ENCODE measurements around the gene CPHXL. TPM values are rescaled to one million over a fixed set of nuclear protein-coding genes. Genes with fewer than 3 reads are reported as not detected.

CPHXL gene
- total RNA-seq: not detected

DNA sequence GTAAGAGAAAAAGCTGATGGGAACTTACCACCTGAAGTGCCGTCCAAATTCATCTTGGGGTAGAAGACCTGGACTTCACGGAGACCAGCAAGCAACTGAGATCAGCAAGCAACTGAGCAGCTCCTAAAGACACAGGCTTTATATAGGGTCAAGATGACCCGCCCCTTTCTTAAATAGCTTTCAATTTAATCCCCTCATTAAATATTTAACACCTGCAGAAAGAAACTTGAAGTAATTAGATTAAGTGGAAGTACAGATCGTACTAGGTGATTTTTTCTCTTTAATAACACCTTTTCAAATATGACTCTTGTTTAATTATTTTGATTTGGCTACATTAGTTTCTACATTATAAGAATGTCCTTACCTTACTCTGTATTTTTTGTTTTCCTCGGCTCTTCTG, at the start of gene CPHXL:
Gene CPHXL, minus strand, starts transcription at position 101 of the 400 bp plus-strand sequence. Its CDS starts 48 bp downstream, at position 53.
- Mint-ChIP-seq H3K27ac (no peak within 1 kb of the TSS), H3K27me3 (no peaks in the 10 kb centered on the region), H3K4me3 (no peak within 1 kb of the TSS), H3K36me3 (ENCODE audit: low read depth) (no peaks in the 10 kb centered on the region), H3K4me1 (no peaks in the 10 kb centered on the region), H3K9me3 (no peaks in the 10 kb centered on the region)
- ATAC-seq (replicated peaks): no peak

DNA sequence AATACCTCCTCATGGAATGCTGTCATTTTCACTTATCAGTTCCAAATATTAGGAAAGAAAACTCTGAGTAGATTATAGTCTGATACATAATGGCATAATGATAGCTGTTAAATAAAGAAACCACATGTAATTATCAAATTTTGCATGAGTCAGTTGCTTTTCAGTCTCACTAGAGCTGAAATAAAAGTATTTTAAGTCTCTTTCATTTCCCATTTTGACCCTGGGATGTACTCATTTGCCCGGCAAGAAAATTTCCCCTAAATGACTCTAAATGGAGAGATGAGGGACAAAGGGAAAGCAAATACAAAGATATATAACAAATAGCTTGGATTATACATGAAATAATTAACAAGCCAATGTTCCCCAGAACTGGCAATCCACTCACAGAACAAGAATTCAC, 47.9 kb upstream of the CPHXL start:
- Mint-ChIP-seq H3K36me3 (ENCODE audit: low read depth) (no peaks in the 10 kb centered on the region), H3K27ac (no peak overlapping the region), H3K4me1 (no peaks in the 10 kb centered on the region), H3K9me3 (no peaks in the 10 kb centered on the region), H3K27me3 (peaks cover 32% of the 10 kb centered on the region), H3K4me3 (no peak overlapping the region)
- ATAC-seq (replicated peaks): no peak

- Mint-ChIP-seq H3K27ac (no peak overlapping the region), H3K9me3 (no peaks in the 10 kb centered on the region), H3K27me3 (peaks cover 13% of the 10 kb centered on the region), H3K4me3 (no peak overlapping the region), H3K4me1 (no peaks in the 10 kb centered on the region), H3K36me3 (ENCODE audit: low read depth) (no peaks in the 10 kb centered on the region)
- ATAC-seq (replicated peaks): no peak
Observed at GRCh38 chr16:75770051-75770450, 43.8 kb upstream of the CPHXL start.

DNA sequence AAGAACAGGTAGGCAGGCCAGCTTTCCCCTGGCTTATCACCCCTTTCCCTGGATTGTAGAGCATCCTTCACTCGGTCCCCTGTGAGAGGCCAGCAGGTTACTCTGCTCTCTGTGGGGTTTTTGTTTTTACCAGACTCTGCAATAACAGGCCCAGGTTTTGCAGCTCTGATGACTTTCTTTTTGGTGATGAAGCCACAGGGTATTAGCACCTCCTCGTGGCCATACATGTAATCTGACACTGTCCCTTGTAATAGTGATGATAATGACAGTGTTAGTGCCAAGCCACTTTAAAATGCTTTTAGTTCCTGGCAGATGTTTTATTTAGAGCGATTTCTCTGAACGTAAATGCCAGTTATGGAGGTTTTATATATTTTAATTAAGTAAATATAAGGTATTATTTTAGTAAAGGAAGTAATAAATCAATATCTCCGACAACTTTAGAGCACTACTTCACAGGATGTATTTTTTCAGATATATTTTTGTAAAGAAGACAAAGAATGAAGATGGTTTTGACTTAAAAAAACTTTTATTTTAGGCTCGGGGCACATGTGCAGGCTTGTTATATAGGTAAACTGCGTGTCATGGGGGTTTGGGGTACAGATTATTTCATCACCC, 38.0 kb upstream of the CPHXL start:
- peaks cover 3% of the 10 kb centered on the region for H3K27me3 Mint-ChIP-seq
- H3K9me3 Mint-ChIP-seq: no peaks in the 10 kb centered on the region
- H3K4me1 Mint-ChIP-seq: peaks cover 13% of the 10 kb centered on the region
- H3K36me3 Mint-ChIP-seq (ENCODE audit: low read depth): no peaks in the 10 kb centered on the region
- peak overlapping the region; percentile 17 for H3K27ac Mint-ChIP-seq
- peak; percentile 81 for ATAC-seq (replicated peaks)
- H3K4me3 Mint-ChIP-seq: no peak overlapping the region

DNA sequence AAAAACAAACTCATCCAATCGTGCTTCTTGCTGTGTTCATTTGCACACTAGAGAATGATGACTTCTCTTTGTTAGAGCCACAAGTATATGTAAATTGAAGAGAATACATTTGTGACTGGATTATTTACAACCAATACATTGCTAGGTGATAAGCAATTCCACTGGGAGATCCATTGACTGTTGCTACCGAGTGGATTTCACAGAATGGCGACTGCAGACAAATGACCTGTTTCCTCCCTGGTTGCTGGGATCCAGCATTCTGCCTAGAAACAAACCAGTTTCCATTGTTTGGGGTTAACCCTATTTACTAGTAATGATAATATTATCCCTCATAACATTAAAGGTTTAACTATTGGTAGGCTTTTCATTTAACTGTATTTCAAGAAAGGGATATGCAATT, 36.9 kb upstream of the CPHXL start:
- H3K27ac Mint-ChIP-seq: no peak overlapping the region
- no peaks in the 10 kb centered on the region for H3K36me3 Mint-ChIP-seq (ENCODE audit: low read depth)
- no peak for ATAC-seq (replicated peaks)
- peaks cover 3% of the 10 kb centered on the region for H3K27me3 Mint-ChIP-seq
- peaks cover 16% of the 10 kb centered on the region for H3K4me1 Mint-ChIP-seq
- no peaks in the 10 kb centered on the region for H3K9me3 Mint-ChIP-seq
- H3K4me3 Mint-ChIP-seq: no peak overlapping the region

GRCh38 chr16:75762746-75763145, 36.5 kb upstream of the CPHXL start:
- Mint-ChIP-seq H3K36me3 (ENCODE audit: low read depth) (no peaks in the 10 kb centered on the region), H3K4me3 (no peak overlapping the region), H3K9me3 (no peaks in the 10 kb centered on the region), H3K27me3 (peaks cover 3% of the 10 kb centered on the region), H3K27ac (no peak overlapping the region), H3K4me1 (peaks cover 17% of the 10 kb centered on the region)
- ATAC-seq (replicated peaks): no peak

DNA sequence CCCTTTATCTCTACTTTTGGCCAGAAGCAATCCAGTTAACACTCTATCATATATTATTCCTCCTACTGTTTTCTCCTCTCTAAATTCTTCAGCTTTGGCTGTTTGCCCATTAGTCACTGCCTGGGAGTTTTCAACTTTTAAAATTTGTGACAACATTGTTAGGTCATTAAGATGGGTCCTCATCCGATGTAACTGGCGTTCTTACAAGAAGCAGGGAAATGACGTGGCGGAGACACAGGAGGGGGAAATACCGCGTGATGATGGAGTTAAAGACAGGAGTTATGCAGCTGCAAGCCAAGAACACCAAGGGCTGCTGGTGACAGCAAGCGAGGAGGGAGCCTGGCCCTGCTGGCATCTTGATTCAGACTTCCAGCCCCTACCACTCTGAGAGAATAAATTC, 34.8 kb upstream of the CPHXL start:
- peaks cover 17% of the 10 kb centered on the region for H3K4me1 Mint-ChIP-seq
- H3K36me3 Mint-ChIP-seq (ENCODE audit: low read depth): no peaks in the 10 kb centered on the region
- H3K9me3 Mint-ChIP-seq: no peaks in the 10 kb centered on the region
- H3K27me3 Mint-ChIP-seq: peaks cover 3% of the 10 kb centered on the region
- H3K4me3 Mint-ChIP-seq: peak overlapping the region; percentile 71
- peak overlapping the region; percentile 89 for H3K27ac Mint-ChIP-seq
- peak; percentile 46 for ATAC-seq (replicated peaks)

DNA sequence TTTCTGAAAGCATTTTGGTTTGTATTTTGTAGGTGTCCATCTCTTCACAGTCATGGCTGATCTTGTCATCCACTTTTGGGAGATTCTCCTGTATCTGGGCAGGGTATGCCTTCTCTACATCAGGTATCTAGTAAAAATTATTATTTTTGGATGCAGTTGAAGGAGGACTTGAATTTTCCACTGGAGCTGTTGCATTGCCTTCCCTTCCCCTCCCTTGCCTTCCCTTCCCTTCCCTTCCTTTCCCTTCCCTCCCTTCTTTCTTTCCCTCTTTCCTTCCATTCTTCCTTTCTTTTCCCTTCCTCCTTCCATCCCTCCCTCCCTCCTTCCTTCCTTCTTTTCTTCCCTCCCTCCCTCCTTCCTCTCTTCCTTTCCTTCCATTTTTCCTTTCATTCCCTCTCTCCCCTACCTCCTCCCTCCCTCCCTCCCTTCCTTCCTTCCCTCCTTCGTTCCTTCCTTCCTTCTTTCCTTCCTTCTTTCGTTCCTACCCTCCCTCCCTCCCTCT, 33.8 kb upstream of the CPHXL start:
- ATAC-seq (replicated peaks): no peak
- Mint-ChIP-seq H3K27ac (peak overlapping the region; percentile 89), H3K4me1 (peaks cover 17% of the 10 kb centered on the region), H3K9me3 (no peaks in the 10 kb centered on the region), H3K36me3 (ENCODE audit: low read depth) (no peaks in the 10 kb centered on the region), H3K27me3 (peaks cover 3% of the 10 kb centered on the region), H3K4me3 (no peak overlapping the region)

DNA sequence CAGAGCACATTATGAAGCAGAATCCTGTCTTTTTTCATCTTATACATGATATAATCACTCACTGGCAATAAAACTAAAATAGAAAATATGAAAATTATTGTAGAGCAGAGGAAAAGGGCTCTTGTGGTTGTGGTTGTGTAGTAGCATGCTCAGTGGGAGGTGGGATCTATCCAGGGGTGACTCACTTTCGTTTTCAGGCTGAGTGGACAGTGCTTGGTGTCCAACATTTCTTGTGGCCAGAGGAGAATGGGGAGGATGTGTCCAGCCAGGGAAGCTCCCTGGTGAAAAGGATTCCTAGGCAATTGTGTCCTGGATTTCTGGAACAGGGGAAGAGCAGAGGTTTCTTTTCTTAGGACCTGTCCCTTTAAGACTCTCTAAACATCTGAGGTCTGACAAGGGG, 31.9 kb upstream of the CPHXL start:
- Mint-ChIP-seq H3K9me3 (no peaks in the 10 kb centered on the region), H3K36me3 (ENCODE audit: low read depth) (no peaks in the 10 kb centered on the region), H3K27me3 (peaks cover 5% of the 10 kb centered on the region), H3K4me3 (no peak overlapping the region), H3K27ac (peak overlapping the region; percentile 8), H3K4me1 (peaks cover 17% of the 10 kb centered on the region)
- ATAC-seq (replicated peaks): peak; percentile 42

GRCh38 chr16:75754141-75754540, 27.9 kb upstream of the CPHXL start:
- H3K9me3 Mint-ChIP-seq: no peaks in the 10 kb centered on the region
- H3K27ac Mint-ChIP-seq: no peak overlapping the region
- peaks cover 4% of the 10 kb centered on the region for H3K27me3 Mint-ChIP-seq
- ATAC-seq (replicated peaks): no peak
- no peak overlapping the region for H3K4me3 Mint-ChIP-seq
- H3K36me3 Mint-ChIP-seq (ENCODE audit: low read depth): no peaks in the 10 kb centered on the region
- peaks cover 5% of the 10 kb centered on the region for H3K4me1 Mint-ChIP-seq

GRCh38 chr16:75750528-75750927, 24.2 kb upstream of the CPHXL start:
- Mint-ChIP-seq H3K27me3 (peaks cover 20% of the 10 kb centered on the region), H3K36me3 (ENCODE audit: low read depth) (no peaks in the 10 kb centered on the region), H3K9me3 (no peaks in the 10 kb centered on the region), H3K4me3 (no peak overlapping the region), H3K27ac (no peak overlapping the region), H3K4me1 (no peaks in the 10 kb centered on the region)
- ATAC-seq (replicated peaks): no peak

- Mint-ChIP-seq H3K4me1 (no peaks in the 10 kb centered on the region), H3K4me3 (no peak overlapping the region), H3K27ac (no peak overlapping the region), H3K36me3 (ENCODE audit: low read depth) (no peaks in the 10 kb centered on the region), H3K9me3 (peaks cover 4% of the 10 kb centered on the region), H3K27me3 (peaks cover 24% of the 10 kb centered on the region)
- ATAC-seq (replicated peaks): no peak
Observed at GRCh38 chr16:75746359-75746758, 20.1 kb upstream of the CPHXL start.

- ATAC-seq (replicated peaks): no peak
- Mint-ChIP-seq H3K27ac (no peak overlapping the region), H3K4me3 (no peak overlapping the region)
Observed at GRCh38 chr16:75745823-75746222, 19.5 kb upstream of the CPHXL start.

DNA sequence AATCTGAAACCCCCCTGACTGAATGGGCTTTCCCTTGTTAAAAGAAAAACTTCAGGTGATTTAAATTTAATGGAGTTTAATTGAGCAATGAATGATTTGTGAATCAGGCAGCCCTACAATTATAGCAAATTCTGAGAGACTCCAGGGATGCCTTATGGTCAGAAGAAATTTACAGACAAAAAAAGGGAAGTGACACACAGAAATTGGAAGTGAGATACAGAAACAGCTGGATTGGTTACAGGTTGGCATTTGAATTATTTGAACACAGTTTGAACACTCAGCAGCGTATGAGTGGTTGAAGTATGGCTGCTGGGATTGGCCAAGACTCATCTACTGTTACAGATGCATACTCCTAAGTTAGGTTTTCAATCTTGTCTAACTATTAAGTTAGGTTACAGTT, 19.0 kb upstream of the CPHXL start:
- no peak overlapping the region for H3K27ac Mint-ChIP-seq
- H3K4me1 Mint-ChIP-seq: no peaks in the 10 kb centered on the region
- H3K27me3 Mint-ChIP-seq: peaks cover 24% of the 10 kb centered on the region
- ATAC-seq (replicated peaks): no peak
- H3K9me3 Mint-ChIP-seq: peaks cover 4% of the 10 kb centered on the region
- H3K36me3 Mint-ChIP-seq (ENCODE audit: low read depth): no peaks in the 10 kb centered on the region
- H3K4me3 Mint-ChIP-seq: no peak overlapping the region

More at GRCh38 chr16:75745823-75746222, 19.5 kb upstream of the CPHXL start:
- Mint-ChIP-seq H3K4me1 (no peaks in the 10 kb centered on the region), H3K9me3 (peaks cover 4% of the 10 kb centered on the region), H3K27me3 (peaks cover 24% of the 10 kb centered on the region), H3K36me3 (ENCODE audit: low read depth) (no peaks in the 10 kb centered on the region)

DNA sequence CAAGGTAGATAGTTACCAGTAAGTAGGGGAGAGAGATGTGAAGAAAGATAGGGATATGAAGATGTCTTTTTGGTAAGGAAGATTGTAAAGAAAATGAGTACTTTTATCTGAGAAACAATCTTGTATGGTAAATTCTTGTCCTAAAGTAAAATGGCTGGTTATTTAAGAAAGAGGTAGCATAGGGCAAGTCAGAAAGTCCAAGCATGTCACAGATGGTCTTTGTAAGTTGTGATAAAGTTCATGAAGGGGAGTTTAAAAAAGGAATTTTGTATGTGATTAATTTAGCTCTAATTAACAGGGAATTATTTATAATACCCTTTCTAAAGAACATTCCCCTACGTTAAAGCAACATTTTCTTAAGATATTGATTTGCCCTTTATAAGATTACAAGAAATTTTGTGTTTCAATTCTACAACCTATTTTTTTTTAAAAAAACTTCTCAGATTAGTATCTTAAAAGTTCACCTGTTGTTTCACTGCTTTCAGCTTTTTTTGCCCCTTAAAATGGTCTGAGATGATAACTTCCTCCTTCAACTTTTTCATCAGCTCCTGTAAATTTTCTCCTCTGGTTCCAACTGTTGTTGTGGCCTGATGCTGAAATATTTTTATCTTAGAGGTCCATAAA, 16.2 kb upstream of the CPHXL start:
- H3K27me3 Mint-ChIP-seq: peaks cover 14% of the 10 kb centered on the region
- no peaks in the 10 kb centered on the region for H3K4me1 Mint-ChIP-seq
- H3K9me3 Mint-ChIP-seq: peaks cover 4% of the 10 kb centered on the region
- H3K36me3 Mint-ChIP-seq (ENCODE audit: low read depth): no peaks in the 10 kb centered on the region
- no peak overlapping the region for H3K27ac Mint-ChIP-seq
- H3K4me3 Mint-ChIP-seq: no peak overlapping the region
- no peak for ATAC-seq (replicated peaks)

All from activated T-helper 17 cell treated with anti-CD3 and anti-CD28 coated beads, Interleukin-2, amount 50 U/mL, for 72 hours (primary cell).